ENCODE measurements around the gene CDC42EP3.

CDC42EP3 gene

GRCh38 chr2:37619959-37620300 is 51.5 kb downstream of the CDC42EP3 start:
- TF ChIP-seq CTCF (IDR thresholded peaks at IDR 0.05; ENCODE audit: extremely low read depth, insufficient read depth, missing control alignments): no peak
- in situ Hi-C loops (cut with MboI; ENCODE audit: low pct_unique_long_range_greater_than_20kb, low sequenced_read_pairs, unreplicated experiment): no loop called here
- DNase-seq (ENCODE audit: low spot score): no peak

GRCh38 chr2:37619230-37619958 is 52.0 kb downstream of the CDC42EP3 start:
- no peak for TF ChIP-seq CTCF (IDR thresholded peaks at IDR 0.05; ENCODE audit: extremely low read depth, insufficient read depth, missing control alignments)
- in situ Hi-C loops (cut with MboI; ENCODE audit: low pct_unique_long_range_greater_than_20kb, low sequenced_read_pairs, unreplicated experiment): no loop called here
- DNase-seq (ENCODE audit: low spot score): no peak

- no peak for DNase-seq (ENCODE audit: low spot score)
- in situ Hi-C loops (cut with MboI; ENCODE audit: low pct_unique_long_range_greater_than_20kb, low sequenced_read_pairs, unreplicated experiment): no loop called here
- no peak for TF ChIP-seq CTCF (IDR thresholded peaks at IDR 0.05; ENCODE audit: extremely low read depth, insufficient read depth, missing control alignments)
Observed at GRCh38 chr2:37618326-37618725, 53.1 kb downstream of the CDC42EP3 start.

GRCh38 chr2:37617119-37617892 is 54.1 kb downstream of the CDC42EP3 start:
- in situ Hi-C loops (cut with MboI; ENCODE audit: low pct_unique_long_range_greater_than_20kb, low sequenced_read_pairs, unreplicated experiment): no loop called here
- no peak for DNase-seq (ENCODE audit: low spot score)
- no peak for TF ChIP-seq CTCF (IDR thresholded peaks at IDR 0.05; ENCODE audit: extremely low read depth, insufficient read depth, missing control alignments)

- no peak for TF ChIP-seq CTCF (IDR thresholded peaks at IDR 0.05; ENCODE audit: extremely low read depth, insufficient read depth, missing control alignments)
- in situ Hi-C loops (cut with MboI; ENCODE audit: low pct_unique_long_range_greater_than_20kb, low sequenced_read_pairs, unreplicated experiment): no loop called here
- DNase-seq (ENCODE audit: low spot score): no peak
Observed at GRCh38 chr2:37616677-37617005, 54.8 kb downstream of the CDC42EP3 start.

- in situ Hi-C loops (cut with MboI; ENCODE audit: low pct_unique_long_range_greater_than_20kb, low sequenced_read_pairs, unreplicated experiment): no loop called here
- DNase-seq (ENCODE audit: low spot score): no peak
- no peak for TF ChIP-seq CTCF (IDR thresholded peaks at IDR 0.05; ENCODE audit: extremely low read depth, insufficient read depth, missing control alignments)
Observed at GRCh38 chr2:37615804-37616676, 55.4 kb downstream of the CDC42EP3 start.
